ENCODE results near the gene MLF1. TPM values are rescaled to one million over a fixed set of nuclear protein-coding genes. Genes with fewer than 3 reads are reported as not detected.
A peak's percentile ranks its signal among the peaks of the same experiment; 100 is the strongest.

Gene MLF1
- total RNA-seq, 2 donors from 2014 or later: 1.9 to 3.1 TPM

- Mint-ChIP-seq H3K27ac (no peak overlapping the region), H3K4me1 (no peaks in the 10 kb centered on the region), H3K4me3 (no peak overlapping the region), H3K9me3 (no peaks in the 10 kb centered on the region), H3K27me3 (peaks cover 10% of the 10 kb centered on the region), H3K36me3 (ENCODE audit: low read depth) (no peaks in the 10 kb centered on the region)
- no peak for ATAC-seq (replicated peaks)
Measured at GRCh38 chr3:158563076-158563475, 7.9 kb upstream of the MLF1 start.

GRCh38 chr3:158565076-158565475 lies 5.9 kb upstream of the MLF1 start:
- Mint-ChIP-seq H3K4me3 (no peak overlapping the region), H3K27ac (no peak overlapping the region), H3K36me3 (ENCODE audit: low read depth) (no peaks in the 10 kb centered on the region), H3K27me3 (peaks cover 13% of the 10 kb centered on the region), H3K4me1 (no peaks in the 10 kb centered on the region), H3K9me3 (no peaks in the 10 kb centered on the region)
- no peak for ATAC-seq (replicated peaks)

- ATAC-seq (replicated peaks): no peak
- Mint-ChIP-seq H3K27ac (no peak overlapping the region), H3K4me3 (no peak overlapping the region), H3K27me3 (peaks cover 19% of the 10 kb centered on the region), H3K4me1 (peaks cover 7% of the 10 kb centered on the region), H3K36me3 (ENCODE audit: low read depth) (peaks cover 5% of the 10 kb centered on the region), H3K9me3 (peaks cover 4% of the 10 kb centered on the region)
Measured at GRCh38 chr3:158568784-158569183, 2.2 kb upstream of the MLF1 start.

GRCh38 chr3:158569794-158570193 lies 1.2 kb upstream of the MLF1 start:
- ATAC-seq (replicated peaks): no peak
- H3K27ac Mint-ChIP-seq: peak overlapping the region; percentile 99
- H3K4me1 Mint-ChIP-seq: peaks cover 7% of the 10 kb centered on the region
- peaks cover 4% of the 10 kb centered on the region for H3K9me3 Mint-ChIP-seq
- H3K36me3 Mint-ChIP-seq (ENCODE audit: low read depth): peaks cover 5% of the 10 kb centered on the region
- peaks cover 19% of the 10 kb centered on the region for H3K27me3 Mint-ChIP-seq
- H3K4me3 Mint-ChIP-seq: no peak overlapping the region

- peaks cover 4% of the 10 kb centered on the region for H3K9me3 Mint-ChIP-seq
- H3K27me3 Mint-ChIP-seq: peaks cover 16% of the 10 kb centered on the region
Measured at GRCh38 chr3:158571969-158572765, 1.2 kb downstream of the MLF1 start.

GRCh38 chr3:158572766-158573060 lies 1.7 kb downstream of the MLF1 start:
- Mint-ChIP-seq H3K9me3 (peaks cover 4% of the 10 kb centered on the region), H3K4me3 (peak overlapping the region; percentile 10), H3K4me1 (peaks cover 7% of the 10 kb centered on the region), H3K27ac (no peak overlapping the region), H3K36me3 (ENCODE audit: low read depth) (peaks cover 5% of the 10 kb centered on the region), H3K27me3 (peaks cover 16% of the 10 kb centered on the region)
- no peak for ATAC-seq (replicated peaks)

More at GRCh38 chr3:158571969-158572765, 1.2 kb downstream of the MLF1 start:
- Mint-ChIP-seq H3K4me1 (peaks cover 7% of the 10 kb centered on the region), H3K27ac (no peak overlapping the region), H3K4me3 (peak overlapping the region; percentile 99), H3K36me3 (ENCODE audit: low read depth) (peaks cover 5% of the 10 kb centered on the region)
- ATAC-seq (replicated peaks): no peak

GRCh38 chr3:158573714-158574113 lies 2.7 kb downstream of the MLF1 start:
- peaks cover 5% of the 10 kb centered on the region for H3K36me3 Mint-ChIP-seq (ENCODE audit: low read depth)
- no peak for ATAC-seq (replicated peaks)
- H3K9me3 Mint-ChIP-seq: peaks cover 4% of the 10 kb centered on the region
- H3K4me1 Mint-ChIP-seq: peaks cover 7% of the 10 kb centered on the region
- H3K27me3 Mint-ChIP-seq: peaks cover 12% of the 10 kb centered on the region
- no peak overlapping the region for H3K4me3 Mint-ChIP-seq
- no peak overlapping the region for H3K27ac Mint-ChIP-seq

- Mint-ChIP-seq H3K4me1 (peaks cover 7% of the 10 kb centered on the region), H3K36me3 (ENCODE audit: low read depth) (peaks cover 5% of the 10 kb centered on the region), H3K27me3 (peaks cover 5% of the 10 kb centered on the region), H3K4me3 (no peak overlapping the region), H3K27ac (no peak overlapping the region), H3K9me3 (peaks cover 4% of the 10 kb centered on the region)
- no peak for ATAC-seq (replicated peaks)
Measured at GRCh38 chr3:158574646-158575045, 3.7 kb downstream of the MLF1 start.

GRCh38 chr3:158590223-158590622 lies 19.2 kb downstream of the MLF1 start:
- Mint-ChIP-seq H3K27me3 (no peaks in the 10 kb centered on the region), H3K9me3 (no peaks in the 10 kb centered on the region), H3K4me1 (no peaks in the 10 kb centered on the region), H3K27ac (no peak overlapping the region), H3K36me3 (ENCODE audit: low read depth) (no peaks in the 10 kb centered on the region), H3K4me3 (no peak overlapping the region)
- no peak for ATAC-seq (replicated peaks)

- Mint-ChIP-seq H3K4me3 (no peak overlapping the region), H3K36me3 (ENCODE audit: low read depth) (no peaks in the 10 kb centered on the region), H3K27me3 (no peaks in the 10 kb centered on the region), H3K4me1 (no peaks in the 10 kb centered on the region), H3K9me3 (no peaks in the 10 kb centered on the region), H3K27ac (no peak overlapping the region)
- ATAC-seq (replicated peaks): no peak
Measured at GRCh38 chr3:158600787-158601186, 29.8 kb downstream of the MLF1 start.

- no peaks in the 10 kb centered on the region for H3K36me3 Mint-ChIP-seq (ENCODE audit: low read depth)
Measured at GRCh38 chr3:158602227-158602626, 31.2 kb downstream of the MLF1 start.

GRCh38 chr3:158617982-158618875 lies 47.2 kb downstream of the MLF1 start:
- no peak overlapping the region for H3K4me3 Mint-ChIP-seq
- no peaks in the 10 kb centered on the region for H3K27me3 Mint-ChIP-seq
- no peaks in the 10 kb centered on the region for H3K9me3 Mint-ChIP-seq
- H3K36me3 Mint-ChIP-seq (ENCODE audit: low read depth): no peaks in the 10 kb centered on the region
- H3K4me1 Mint-ChIP-seq: no peaks in the 10 kb centered on the region
- no peak for ATAC-seq (replicated peaks)
- H3K27ac Mint-ChIP-seq: no peak overlapping the region

More at GRCh38 chr3:158602227-158602626, 31.2 kb downstream of the MLF1 start:
- Mint-ChIP-seq H3K4me1 (no peaks in the 10 kb centered on the region), H3K4me3 (no peak overlapping the region), H3K27ac (no peak overlapping the region), H3K27me3 (no peaks in the 10 kb centered on the region), H3K9me3 (no peaks in the 10 kb centered on the region)
- ATAC-seq (replicated peaks): no peak

GRCh38 chr3:158625881-158626280 lies 54.9 kb downstream of the MLF1 start:
- Mint-ChIP-seq H3K4me1 (no peaks in the 10 kb centered on the region), H3K27me3 (peaks cover 20% of the 10 kb centered on the region), H3K27ac (no peak overlapping the region), H3K9me3 (no peaks in the 10 kb centered on the region), H3K4me3 (no peak overlapping the region), H3K36me3 (ENCODE audit: low read depth) (no peaks in the 10 kb centered on the region)
- no peak for ATAC-seq (replicated peaks)

GRCh38 chr3:158631981-158632380 lies 61.0 kb downstream of the MLF1 start:
- peaks cover 24% of the 10 kb centered on the region for H3K27me3 Mint-ChIP-seq
- H3K4me3 Mint-ChIP-seq: no peak overlapping the region
- no peak for ATAC-seq (replicated peaks)
- H3K4me1 Mint-ChIP-seq: no peaks in the 10 kb centered on the region
- H3K9me3 Mint-ChIP-seq: no peaks in the 10 kb centered on the region
- H3K36me3 Mint-ChIP-seq (ENCODE audit: low read depth): no peaks in the 10 kb centered on the region
- H3K27ac Mint-ChIP-seq: no peak overlapping the region

GRCh38 chr3:158640646-158641045 lies 69.7 kb downstream of the MLF1 start:
- Mint-ChIP-seq H3K9me3 (no peaks in the 10 kb centered on the region), H3K36me3 (ENCODE audit: low read depth) (no peaks in the 10 kb centered on the region), H3K27ac (no peak overlapping the region), H3K4me1 (peaks cover 9% of the 10 kb centered on the region), H3K4me3 (no peak overlapping the region), H3K27me3 (no peaks in the 10 kb centered on the region)
- no peak for ATAC-seq (replicated peaks)

Data from activated T-helper 17 cell treated with anti-CD3 and anti-CD28 coated beads, Interleukin-2, amount 50 U/mL, for 72 hours (primary cell).